Eye (tissue), 1 donor: ENCODE data around the gene GNL1.

Source experiments
- DNase-seq: peaks from one replicate; pipeline ENCODE4 v3.0.0-alpha.2; 2015

The GNL1 gene

GRCh38 chr6:30493643-30494250 is 62.5 kb downstream of the GNL1 start:
- DNase-seq: no peak

GRCh38 chr6:30491991-30492952 is 64.0 kb downstream of the GNL1 start:
- no peak for DNase-seq
